ENCODE results near the gene GOLT1A. TPM values are rescaled to one million over a fixed set of nuclear protein-coding genes. Genes with fewer than 3 reads are reported as not detected.

The GOLT1A gene
- total and polyA plus RNA-seq, 2 experiments from 2014 or later, result 0.33 to 2.6 TPM

DNA sequence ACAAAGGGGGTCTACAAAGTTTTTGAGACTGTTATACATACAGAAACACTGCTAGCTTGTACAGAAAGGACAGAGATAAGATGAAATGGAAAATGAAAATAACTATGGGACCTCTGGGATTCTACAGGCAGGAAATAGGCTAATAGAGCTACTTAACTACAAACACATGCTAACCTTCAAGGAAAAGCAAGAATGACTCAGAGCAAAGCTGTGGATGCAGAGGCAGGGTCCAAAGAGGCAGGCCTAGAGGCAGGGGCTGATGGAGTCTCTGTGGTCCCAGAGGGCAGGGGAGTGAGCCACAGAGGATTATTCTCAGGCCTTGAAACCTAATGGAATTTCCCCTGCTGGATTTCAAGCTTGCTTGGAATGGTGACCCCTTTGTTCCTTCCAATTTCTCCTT, 18.7 kb upstream of the GOLT1A start:
- H3K4me3 ChIP-seq, result no peak overlapping the region
- no peaks in the 10 kb centered on the region for H3K9me3 ChIP-seq (ENCODE audit: low read depth)
- no peaks in the 10 kb centered on the region for H3K27me3 ChIP-seq
- H3K36me3 ChIP-seq, result peaks cover 75% of the 10 kb centered on the region
- peak in 1 of 2 donors; percentile 15 for DNase-seq (ENCODE audit: low read depth in 1 of 2, low spot score in 1 of 2)
- H3K27ac ChIP-seq, result no peak overlapping the region
- H3K4me1 ChIP-seq (ENCODE audit: low read depth), result no peaks in the 10 kb centered on the region
- TF ChIP-seq, protein P1, sequence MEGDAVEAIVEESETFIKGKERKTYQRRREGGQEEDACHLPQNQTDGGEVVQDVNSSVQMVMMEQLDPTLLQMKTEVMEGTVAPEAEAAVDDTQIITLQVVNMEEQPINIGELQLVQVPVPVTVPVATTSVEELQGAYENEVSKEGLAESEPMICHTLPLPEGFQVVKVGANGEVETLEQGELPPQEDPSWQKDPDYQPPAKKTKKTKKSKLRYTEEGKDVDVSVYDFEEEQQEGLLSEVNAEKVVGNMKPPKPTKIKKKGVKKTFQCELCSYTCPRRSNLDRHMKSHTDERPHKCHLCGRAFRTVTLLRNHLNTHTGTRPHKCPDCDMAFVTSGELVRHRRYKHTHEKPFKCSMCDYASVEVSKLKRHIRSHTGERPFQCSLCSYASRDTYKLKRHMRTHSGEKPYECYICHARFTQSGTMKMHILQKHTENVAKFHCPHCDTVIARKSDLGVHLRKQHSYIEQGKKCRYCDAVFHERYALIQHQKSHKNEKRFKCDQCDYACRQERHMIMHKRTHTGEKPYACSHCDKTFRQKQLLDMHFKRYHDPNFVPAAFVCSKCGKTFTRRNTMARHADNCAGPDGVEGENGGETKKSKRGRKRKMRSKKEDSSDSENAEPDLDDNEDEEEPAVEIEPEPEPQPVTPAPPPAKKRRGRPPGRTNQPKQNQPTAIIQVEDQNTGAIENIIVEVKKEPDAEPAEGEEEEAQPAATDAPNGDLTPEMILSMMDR (IDR thresholded peaks at IDR 0.05; ENCODE audit: low read depth, low read length), result no peak

DNA sequence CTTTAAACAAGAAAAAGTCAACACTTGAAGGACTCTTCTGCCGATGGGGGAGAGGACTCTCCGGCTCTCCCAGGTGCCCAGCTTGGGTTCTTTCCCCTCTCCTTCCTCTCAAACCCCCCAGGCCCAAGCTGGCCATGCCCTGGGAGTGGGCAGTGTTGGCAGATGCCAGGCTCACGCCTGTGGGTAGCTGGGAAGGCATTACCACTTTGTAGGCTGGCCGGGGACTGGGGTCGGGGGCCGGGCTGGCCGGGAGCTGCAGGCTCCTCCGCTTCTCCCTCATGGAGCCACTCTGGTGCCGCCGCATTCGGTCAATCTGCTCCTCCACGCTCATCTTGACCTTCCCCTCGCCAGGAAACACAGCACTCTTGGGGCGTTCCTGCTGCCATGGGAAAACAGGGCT, 16.4 kb upstream of the GOLT1A start:
- no peaks in the 10 kb centered on the region for H3K9me3 ChIP-seq (ENCODE audit: low read depth)
- H3K4me3 ChIP-seq, result no peak overlapping the region
- H3K27ac ChIP-seq, result no peak overlapping the region
- peaks cover 82% of the 10 kb centered on the region for H3K36me3 ChIP-seq
- no peak for DNase-seq (ENCODE audit: low read depth in 1 of 2, low spot score in 1 of 2)
- H3K27me3 ChIP-seq, result no peaks in the 10 kb centered on the region
- TF ChIP-seq, protein P1 (IDR thresholded peaks at IDR 0.05; ENCODE audit: low read depth, low read length), result no peak
- no peaks in the 10 kb centered on the region for H3K4me1 ChIP-seq (ENCODE audit: low read depth)

DNA sequence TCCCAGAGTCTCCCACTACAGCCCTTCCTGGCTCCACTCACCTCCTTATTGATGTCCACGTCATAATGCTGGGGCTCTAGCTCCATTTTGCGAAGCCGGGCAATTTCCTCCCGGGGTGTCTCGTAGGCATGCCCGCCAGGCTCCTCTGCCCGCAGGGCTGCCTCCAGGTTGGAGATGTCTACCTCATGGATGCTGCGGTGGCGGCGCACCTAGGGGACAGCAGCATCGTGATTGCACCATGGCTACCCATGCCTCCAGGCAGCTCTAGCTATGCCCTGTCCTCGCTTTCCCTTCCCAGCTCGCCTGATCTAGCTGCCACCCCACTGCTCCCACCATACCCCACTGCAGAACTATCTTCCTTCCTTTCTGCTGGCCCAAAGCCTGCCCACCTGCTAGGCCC, 15.1 kb upstream of the GOLT1A start:
- Histone ChIP-seq H3K36me3 (peaks cover 83% of the 10 kb centered on the region), H3K27ac (no peak overlapping the region), H3K4me1 (ENCODE audit: low read depth) (no peaks in the 10 kb centered on the region), H3K9me3 (ENCODE audit: low read depth) (no peaks in the 10 kb centered on the region), H3K4me3 (no peak overlapping the region), H3K27me3 (no peaks in the 10 kb centered on the region)
- TF ChIP-seq, protein P1 (IDR thresholded peaks at IDR 0.05; ENCODE audit: low read depth, low read length), result no peak
- no peak for DNase-seq (ENCODE audit: low read depth in 1 of 2, low spot score in 1 of 2)

DNA sequence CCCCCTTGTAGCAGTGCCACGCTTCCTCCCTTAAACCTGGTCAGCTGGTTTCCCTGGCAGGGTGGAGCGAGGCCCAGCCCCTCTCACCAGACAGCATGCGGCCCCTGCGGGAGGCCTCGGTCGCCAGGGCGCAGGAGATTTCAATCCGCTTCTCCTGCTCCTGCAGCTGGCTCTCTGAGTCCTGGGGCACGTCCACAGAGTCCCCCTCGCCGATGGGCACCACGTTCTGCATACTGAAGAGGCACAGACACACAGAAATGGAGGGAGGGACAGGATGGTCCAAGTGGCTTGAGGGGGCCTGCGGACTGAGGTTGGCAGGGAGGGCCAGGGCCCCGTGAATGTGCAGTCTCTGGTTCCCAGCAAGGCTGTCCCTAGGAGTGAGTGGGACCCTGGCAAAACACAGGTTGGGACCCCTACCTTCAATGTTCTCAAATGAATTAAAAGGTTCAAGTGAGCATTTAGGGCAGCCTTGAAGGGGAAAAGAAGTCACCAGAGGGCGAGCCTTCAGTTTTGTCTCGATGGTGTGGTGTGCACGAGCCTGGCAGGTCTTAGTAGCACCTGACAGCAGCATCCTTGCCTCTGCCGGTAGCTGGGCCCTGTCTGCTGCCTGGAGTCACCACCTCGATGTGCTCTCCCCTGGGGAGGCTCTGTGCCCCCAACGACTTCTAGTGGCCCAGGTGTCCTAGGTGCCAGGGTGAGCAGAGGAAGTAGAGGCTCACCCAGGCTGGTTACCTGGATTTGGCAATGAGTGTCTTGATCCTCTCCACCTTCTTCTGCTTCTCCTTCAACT, 14.4 kb upstream of the GOLT1A start:
- Histone ChIP-seq H3K36me3 (peaks cover 80% of the 10 kb centered on the region), H3K4me1 (ENCODE audit: low read depth) (no peaks in the 10 kb centered on the region), H3K27me3 (no peaks in the 10 kb centered on the region), H3K9me3 (ENCODE audit: low read depth) (no peaks in the 10 kb centered on the region), H3K27ac (no peak overlapping the region), H3K4me3 (no peak overlapping the region)
- no peak for DNase-seq (ENCODE audit: low read depth in 1 of 2, low spot score in 1 of 2)
- TF ChIP-seq, protein P1 (IDR thresholded peaks at IDR 0.05; ENCODE audit: low read depth, low read length), result no peak

DNA sequence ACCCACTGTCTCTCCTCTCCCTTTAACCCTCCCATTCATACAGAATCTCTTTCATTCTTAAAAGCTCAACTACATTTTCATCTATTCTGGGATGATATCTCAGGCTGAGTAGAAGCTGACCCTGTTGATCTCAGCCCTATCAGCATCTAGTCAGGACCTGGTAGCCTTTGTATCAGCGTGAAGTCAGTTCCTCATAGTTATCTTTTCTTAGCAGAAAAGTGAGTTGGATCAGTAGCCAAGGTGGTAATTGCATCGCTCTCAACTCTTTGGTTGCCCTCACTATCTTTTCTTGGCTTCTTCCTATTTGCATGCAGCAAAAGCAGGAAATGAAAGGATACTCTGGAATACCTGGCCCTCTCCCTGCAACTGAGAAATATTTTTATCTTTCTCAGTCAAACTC, 13.6 kb upstream of the GOLT1A start:
- DNase-seq (ENCODE audit: low read depth in 1 of 2, low spot score in 1 of 2), result no peak
- H3K9me3 ChIP-seq (ENCODE audit: low read depth), result no peaks in the 10 kb centered on the region
- no peaks in the 10 kb centered on the region for H3K4me1 ChIP-seq (ENCODE audit: low read depth)
- no peak overlapping the region for H3K4me3 ChIP-seq
- no peak overlapping the region for H3K27ac ChIP-seq
- H3K27me3 ChIP-seq, result no peaks in the 10 kb centered on the region
- peaks cover 84% of the 10 kb centered on the region for H3K36me3 ChIP-seq
- TF ChIP-seq, protein P1 (IDR thresholded peaks at IDR 0.05; ENCODE audit: low read depth, low read length), result no peak
